ENCODE results near the gene ACSF2. TPM values are rescaled to one million over a fixed set of nuclear protein-coding genes. Genes with fewer than 3 reads are reported as not detected.

ACSF2 gene
- total RNA-seq, 4 donors from 2014 or later, result 40.8 to 121 (median 64.3) TPM

DNA sequence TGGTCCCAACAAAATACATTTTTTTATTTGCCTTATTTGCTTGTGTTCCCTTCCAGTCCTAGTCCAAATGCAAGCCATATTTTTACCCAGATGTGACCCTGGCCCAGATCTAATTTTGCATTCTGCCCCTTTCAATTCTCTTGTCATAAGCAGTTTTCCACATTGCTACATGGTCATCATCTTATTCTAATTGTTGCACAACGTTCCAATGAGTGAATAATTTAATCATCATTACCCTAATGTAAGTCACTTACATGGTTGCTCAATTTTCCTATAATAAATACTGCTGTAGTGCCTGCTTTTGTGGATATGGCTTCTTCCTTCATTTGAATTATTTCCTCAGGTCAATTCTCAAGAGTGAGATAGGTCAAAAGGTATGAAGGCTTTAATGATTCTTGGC lies 65.5 kb downstream of the ACSF2 start:
- WGBS, 2 donors, result 32% methylated on average over 1 of the region's 1 CpG
- intact Hi-C loops (cut with DNase I; ENCODE audit: low total_unique reads), result no loop called here
- no peak for TF ChIP-seq CTCF (IDR thresholded peaks at IDR 0.05)

GRCh38 chr17:50492214-50492613 lies 66.2 kb downstream of the ACSF2 start:
- DNase-seq (ENCODE audit: low spot score in 2 of 2), result no peak
- no peak overlapping the region for H3K4me3 ChIP-seq (ENCODE audit: low read depth, poor library complexity, severe bottlenecking)
- intact Hi-C loops (cut with DNase I; ENCODE audit: low total_unique reads), result no loop called here
- WGBS, 2 donors, result 90 to 92% methylated on average over 8 of the region's 8 CpGs
- TF ChIP-seq POLR2A (IDR thresholded peaks at IDR 0.05) (no peak), CTCF (IDR thresholded peaks at IDR 0.05) (no peak)

More for the DNA sequence above, 65.5 kb downstream of the ACSF2 start:
- no peak overlapping the region for H3K4me3 ChIP-seq (ENCODE audit: low read depth, poor library complexity, severe bottlenecking)
- no peak for DNase-seq (ENCODE audit: low spot score in 2 of 2)

- intact Hi-C loops (cut with DNase I; ENCODE audit: low total_unique reads), result no loop called here
- H3K4me3 ChIP-seq (ENCODE audit: low read depth, poor library complexity, severe bottlenecking), result no peak overlapping the region
- 58 to 66% methylated on average over 3 of the region's 3 CpGs for WGBS, 2 donors
- no peak for TF ChIP-seq CTCF (IDR thresholded peaks at IDR 0.05)
- TF ChIP-seq POLR2A (IDR thresholded peaks at IDR 0.05), result no peak
- DNase-seq (ENCODE audit: low spot score in 2 of 2), result no peak
Observed at GRCh38 chr17:50493744-50494143, 67.7 kb downstream of the ACSF2 start.

- intact Hi-C loops (cut with DNase I; ENCODE audit: low total_unique reads), result no loop called here
- no peak for TF ChIP-seq CTCF (IDR thresholded peaks at IDR 0.05)
- TF ChIP-seq POLR2A (IDR thresholded peaks at IDR 0.05), result no peak
- no peak overlapping the region for H3K4me3 ChIP-seq (ENCODE audit: low read depth, poor library complexity, severe bottlenecking)
- 81 to 93% methylated on average over 8 of the region's 8 CpGs for WGBS, 2 donors
- no peak for DNase-seq (ENCODE audit: low spot score in 2 of 2)
Observed at GRCh38 chr17:50495217-50495823, 69.3 kb downstream of the ACSF2 start.

- H3K4me3 ChIP-seq (ENCODE audit: low read depth, poor library complexity, severe bottlenecking), result no peak overlapping the region
- WGBS, 2 donors, result 92% methylated on average over 8 of the region's 8 CpGs
- intact Hi-C loops (cut with DNase I; ENCODE audit: low total_unique reads), result no loop called here
- no peak for DNase-seq (ENCODE audit: low spot score in 2 of 2)
- no peak for TF ChIP-seq POLR2A (IDR thresholded peaks at IDR 0.05)
- no peak for TF ChIP-seq CTCF (IDR thresholded peaks at IDR 0.05)
Observed at GRCh38 chr17:50495918-50496317, 69.9 kb downstream of the ACSF2 start.
